WTC11 (cell line): ENCODE measurements around the gene CORO7. TPM values are rescaled to one million over a fixed set of nuclear protein-coding genes. Genes with fewer than 3 reads are reported as not detected.

Experiments
- ATAC-seq: fragments of 200-7000 bp; cut with Tn5 transposase; 2 replicates; pipeline ENCODE4 v1.10.0; 2021; ENCODE audit warnings: mild to moderate bottlenecking, moderate library complexity
- CTCF ChIA-PET: fragments of 300-600 bp; sonication (Branson Sonifier 250); formaldehyde crosslinking; loops from one replicate; lab custom pipeline; 2021; ENCODE audit warnings: antibody characterized with exemption; lab: Charles Lee
- POLR2A ChIA-PET: fragments of 350-600 bp; sonication (Branson Sonifier 250); formaldehyde crosslinking; loops from one replicate; lab custom pipeline; 2021; ENCODE audit warnings: antibody characterized with exemption; lab: Charles Lee
- DNase-seq: peaks from one replicate; pipeline ENCODE4 v3.0.0; 2021; ENCODE audit warnings: low spot score
- H3K27ac Mint-ChIP-seq: 2 replicates; pipeline ENCODE4 v1.8.0; 2021; ENCODE audit warnings: mixed read lengths
- H3K27me3 Mint-ChIP-seq: 2 replicates; pipeline ENCODE4 v1.8.0; 2021; ENCODE audit warnings: low read depth, mild to moderate bottlenecking, moderate library complexity, mixed read lengths
- H3K36me3 Mint-ChIP-seq: 2 replicates; pipeline ENCODE4 v1.8.0; 2021; ENCODE audit warnings: mixed read lengths
- H3K4me1 Mint-ChIP-seq: 2 replicates; pipeline ENCODE4 v1.8.0; 2022; ENCODE audit warnings: mixed read lengths
- H3K4me3 Mint-ChIP-seq: 2 replicates; pipeline ENCODE4 v1.8.0; 2021; ENCODE audit warnings: mild to moderate bottlenecking, moderate library complexity, mixed read lengths
- H3K9me3 Mint-ChIP-seq: 2 replicates; pipeline ENCODE4 v1.8.0; 2021; ENCODE audit warnings: mixed read lengths
- CREB1 ChIP-seq: sonication (generic); formaldehyde crosslinking; IDR thresholded peaks from 2 replicates; pipeline ENCODE4 v1.8.0; 2023; ENCODE audit warnings: mild to moderate bottlenecking, missing genetic modification reagents
- EMX1 ChIP-seq: fragments of 250-450 bp; sonication (Bioruptor Pico); IDR thresholded peaks from 2 replicates; pipeline ENCODE4 v1.8.0; 2021; ENCODE audit warnings: mild to moderate bottlenecking
- ETV6 ChIP-seq: sonication (generic); formaldehyde crosslinking; IDR thresholded peaks from 2 replicates; pipeline ENCODE4 v1.8.1; 2022; ENCODE audit warnings: mild to moderate bottlenecking, missing genetic modification reagents
- FOXP1 ChIP-seq: sonication (generic); formaldehyde crosslinking; IDR thresholded peaks from 2 replicates; pipeline ENCODE4 v1.8.0; 2022; ENCODE audit warnings: missing genetic modification reagents, mild to moderate bottlenecking, moderate library complexity, borderline replicate concordance
- GABPB1 ChIP-seq: sonication (generic); formaldehyde crosslinking; IDR thresholded peaks from 2 replicates; pipeline ENCODE4 v1.8.1; 2023; ENCODE audit warnings: mild to moderate bottlenecking, missing genetic modification reagents
- KAT7 ChIP-seq: sonication (generic); formaldehyde crosslinking; IDR thresholded peaks from 2 replicates; pipeline ENCODE4 v1.8.1; 2023; ENCODE audit warnings: missing genetic modification reagents, mild to moderate bottlenecking, borderline replicate concordance
- NFYB ChIP-seq: sonication (generic); formaldehyde crosslinking; conservative IDR thresholded peaks from 2 replicates; pipeline ENCODE4 v1.8.0; 2022; ENCODE audit warnings: low read depth, missing genetic modification reagents
- SMAD3 ChIP-seq: sonication (generic); formaldehyde crosslinking; IDR thresholded peaks from 2 replicates; pipeline ENCODE4 v1.8.0; 2022; ENCODE audit warnings: missing genetic modification reagents, mild to moderate bottlenecking, borderline replicate concordance
- TEAD4 ChIP-seq: sonication (generic); formaldehyde crosslinking; IDR thresholded peaks from 2 replicates; pipeline ENCODE4 v1.8.0; 2022; ENCODE audit warnings: mild to moderate bottlenecking, missing genetic modification reagents
- TP53 ChIP-seq: sonication (generic); formaldehyde crosslinking; IDR thresholded peaks from 2 replicates; pipeline ENCODE4 v1.8.1; 2023; ENCODE audit warnings: mild to moderate bottlenecking, missing genetic modification reagents
- ZNF263 ChIP-seq: sonication (generic); formaldehyde crosslinking; IDR thresholded peaks from 2 replicates; pipeline ENCODE4 v1.8.1; 2022; ENCODE audit warnings: low read depth, mild to moderate bottlenecking, moderate library complexity, missing genetic modification reagents
- ZNF317 ChIP-seq: sonication (generic); formaldehyde crosslinking; IDR thresholded peaks from 2 replicates; pipeline ENCODE4 v1.8.1; 2023; ENCODE audit warnings: low read depth, mild to moderate bottlenecking, moderate library complexity, missing genetic modification reagents, borderline replicate concordance
- ZNF396 ChIP-seq: fragments of 250-450 bp; sonication (Bioruptor Pico); IDR thresholded peaks from 2 replicates; pipeline ENCODE4 v1.8.0; 2021; ENCODE audit warnings: mild to moderate bottlenecking, moderate library complexity, borderline replicate concordance
- ZNF671 ChIP-seq: fragments of 250-450 bp; sonication (Bioruptor Pico); IDR thresholded peaks from 2 replicates; pipeline ENCODE4 v1.8.0; 2021; ENCODE audit warnings: mild to moderate bottlenecking
- total RNA-seq: library from RNA; stranded (reverse); gene quantifications from 3 replicates; pipeline ENCODE4 v1.2.3, GENCODE V29; 2021
- TF ChIP-seq, protein P1 (sequence below): sonication (generic); formaldehyde crosslinking; IDR thresholded peaks from 2 replicates; pipeline ENCODE4 v1.8.1; 2023; ENCODE audit warnings: mild to moderate bottlenecking, missing genetic modification reagents, moderate library complexity
- TF ChIP-seq, protein P2 (sequence below): sonication (generic); formaldehyde crosslinking; IDR thresholded peaks from 2 replicates; pipeline ENCODE4 v1.8.0; 2022; ENCODE audit warnings: mild to moderate bottlenecking, missing genetic modification reagents
- TF ChIP-seq, protein P3 (sequence below): sonication (generic); formaldehyde crosslinking; IDR thresholded peaks from 2 replicates; pipeline ENCODE4 v1.8.1; 2023; ENCODE audit warnings: mild to moderate bottlenecking, missing genetic modification reagents
- TF ChIP-seq, protein P4 (sequence below): fragments of 250-450 bp; sonication (Bioruptor Pico); IDR thresholded peaks from 2 replicates; pipeline ENCODE4 v2.1.2; 2022; ENCODE audit warnings: mild to moderate bottlenecking, moderate library complexity
- TF ChIP-seq, protein P5 (sequence below): sonication (generic); formaldehyde crosslinking; IDR thresholded peaks from 2 replicates; pipeline ENCODE4 v1.8.1; 2022; ENCODE audit warnings: missing genetic modification reagents, borderline replicate concordance
- TF ChIP-seq, protein P6 (sequence below): sonication (generic); formaldehyde crosslinking; IDR thresholded peaks from 2 replicates; pipeline ENCODE4 v1.8.0; 2022; ENCODE audit warnings: mild to moderate bottlenecking, missing genetic modification reagents
- TF ChIP-seq, protein P7 (sequence below): fragments of 250-450 bp; sonication (Bioruptor Pico); IDR thresholded peaks from 2 replicates; pipeline ENCODE4 v1.9.0; 2021; ENCODE audit warnings: mild to moderate bottlenecking

CORO7 gene
- total RNA-seq, 1 experiment from 2014 or later: 45.5 TPM

DNA sequence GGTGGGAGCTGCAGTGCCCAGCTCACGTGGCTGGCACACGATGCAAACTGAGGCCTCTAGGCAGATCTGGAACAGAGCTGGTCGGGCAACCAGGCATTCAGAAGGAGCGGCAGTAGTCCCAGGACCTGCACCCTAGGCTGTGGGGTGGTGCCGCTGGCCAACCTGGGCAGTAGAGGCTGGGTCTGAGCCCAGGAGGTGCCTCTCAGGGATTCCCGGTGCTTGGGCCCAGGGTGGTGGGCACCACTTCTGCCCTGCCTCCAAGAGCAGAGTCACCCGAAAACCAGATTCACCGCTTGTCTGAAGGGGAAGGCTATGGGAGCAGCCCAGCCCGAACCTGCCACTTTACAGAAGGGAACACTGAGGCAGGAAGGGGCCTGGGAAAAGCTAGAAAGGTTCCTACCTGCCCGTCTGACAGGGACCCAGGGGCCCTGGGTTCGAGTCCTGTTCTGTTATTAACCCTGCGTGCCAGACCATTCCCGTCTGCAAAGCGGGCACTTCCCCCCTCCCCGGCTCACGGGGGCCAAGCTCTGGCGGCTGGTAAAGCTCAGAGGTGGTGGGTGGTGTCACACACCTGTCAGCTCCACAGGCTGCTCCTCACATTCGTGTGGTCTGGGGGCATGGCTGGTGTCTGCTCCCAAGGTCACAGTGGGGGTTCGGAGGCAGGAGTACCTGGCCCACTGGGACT, 83.6 kb downstream of the CORO7 start:
- H3K36me3 Mint-ChIP-seq: peaks cover 5% of the 10 kb centered on the region
- ChIA-PET POLR2A (interaction anchor here (0.8 kb wide), 1 partner anchor 23 kb away, joined by 5 read pairs; no protein-coding TSS in a partner anchor), CTCF (interaction anchor here (0.6 to 9.3 kb wide), 8 partner anchors 7 to 79 kb away, joined by 4 to 185 read pairs (median 14); partner anchors contain the start of genes GLIS2 and TFAP4)
- TF ChIP-seq SMAD3 (CRISPR knock-in tag) (no peak), NFYB (no peak), CREB1 (CRISPR knock-in tag) (no peak), FOXP1 (CRISPR knock-in tag) (no peak), TEAD4 (CRISPR knock-in tag) (no peak), ZNF671 (no peak), GABPB1 (CRISPR knock-in tag) (no peak), TP53 (CRISPR knock-in tag) (no peak), EMX1 (CRISPR knock-in tag) (no peak), ZNF317 (CRISPR knock-in tag) (no peak)
- TF ChIP-seq, protein P1, sequence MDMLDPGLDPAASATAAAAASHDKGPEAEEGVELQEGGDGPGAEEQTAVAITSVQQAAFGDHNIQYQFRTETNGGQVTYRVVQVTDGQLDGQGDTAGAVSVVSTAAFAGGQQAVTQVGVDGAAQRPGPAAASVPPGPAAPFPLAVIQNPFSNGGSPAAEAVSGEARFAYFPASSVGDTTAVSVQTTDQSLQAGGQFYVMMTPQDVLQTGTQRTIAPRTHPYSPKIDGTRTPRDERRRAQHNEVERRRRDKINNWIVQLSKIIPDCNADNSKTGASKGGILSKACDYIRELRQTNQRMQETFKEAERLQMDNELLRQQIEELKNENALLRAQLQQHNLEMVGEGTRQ: no peak
- TF ChIP-seq, protein P2, sequence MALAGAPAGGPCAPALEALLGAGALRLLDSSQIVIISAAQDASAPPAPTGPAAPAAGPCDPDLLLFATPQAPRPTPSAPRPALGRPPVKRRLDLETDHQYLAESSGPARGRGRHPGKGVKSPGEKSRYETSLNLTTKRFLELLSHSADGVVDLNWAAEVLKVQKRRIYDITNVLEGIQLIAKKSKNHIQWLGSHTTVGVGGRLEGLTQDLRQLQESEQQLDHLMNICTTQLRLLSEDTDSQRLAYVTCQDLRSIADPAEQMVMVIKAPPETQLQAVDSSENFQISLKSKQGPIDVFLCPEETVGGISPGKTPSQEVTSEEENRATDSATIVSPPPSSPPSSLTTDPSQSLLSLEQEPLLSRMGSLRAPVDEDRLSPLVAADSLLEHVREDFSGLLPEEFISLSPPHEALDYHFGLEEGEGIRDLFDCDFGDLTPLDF (CRISPR knock-in tag): no peak
- TF ChIP-seq, protein P3, sequence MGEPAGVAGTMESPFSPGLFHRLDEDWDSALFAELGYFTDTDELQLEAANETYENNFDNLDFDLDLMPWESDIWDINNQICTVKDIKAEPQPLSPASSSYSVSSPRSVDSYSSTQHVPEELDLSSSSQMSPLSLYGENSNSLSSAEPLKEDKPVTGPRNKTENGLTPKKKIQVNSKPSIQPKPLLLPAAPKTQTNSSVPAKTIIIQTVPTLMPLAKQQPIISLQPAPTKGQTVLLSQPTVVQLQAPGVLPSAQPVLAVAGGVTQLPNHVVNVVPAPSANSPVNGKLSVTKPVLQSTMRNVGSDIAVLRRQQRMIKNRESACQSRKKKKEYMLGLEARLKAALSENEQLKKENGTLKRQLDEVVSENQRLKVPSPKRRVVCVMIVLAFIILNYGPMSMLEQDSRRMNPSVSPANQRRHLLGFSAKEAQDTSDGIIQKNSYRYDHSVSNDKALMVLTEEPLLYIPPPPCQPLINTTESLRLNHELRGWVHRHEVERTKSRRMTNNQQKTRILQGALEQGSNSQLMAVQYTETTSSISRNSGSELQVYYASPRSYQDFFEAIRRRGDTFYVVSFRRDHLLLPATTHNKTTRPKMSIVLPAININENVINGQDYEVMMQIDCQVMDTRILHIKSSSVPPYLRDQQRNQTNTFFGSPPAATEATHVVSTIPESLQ: no peak
- TF ChIP-seq, protein P4, sequence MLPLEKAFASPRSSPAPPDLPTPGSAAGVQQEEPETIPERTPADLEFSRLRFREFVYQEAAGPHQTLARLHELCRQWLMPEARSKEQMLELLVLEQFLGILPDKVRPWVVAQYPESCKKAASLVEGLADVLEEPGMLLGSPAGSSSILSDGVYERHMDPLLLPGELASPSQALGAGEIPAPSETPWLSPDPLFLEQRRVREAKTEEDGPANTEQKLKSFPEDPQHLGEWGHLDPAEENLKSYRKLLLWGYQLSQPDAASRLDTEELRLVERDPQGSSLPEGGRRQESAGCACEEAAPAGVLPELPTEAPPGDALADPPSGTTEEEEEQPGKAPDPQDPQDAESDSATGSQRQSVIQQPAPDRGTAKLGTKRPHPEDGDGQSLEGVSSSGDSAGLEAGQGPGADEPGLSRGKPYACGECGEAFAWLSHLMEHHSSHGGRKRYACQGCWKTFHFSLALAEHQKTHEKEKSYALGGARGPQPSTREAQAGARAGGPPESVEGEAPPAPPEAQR: no peak
- TF ChIP-seq, protein P5, sequence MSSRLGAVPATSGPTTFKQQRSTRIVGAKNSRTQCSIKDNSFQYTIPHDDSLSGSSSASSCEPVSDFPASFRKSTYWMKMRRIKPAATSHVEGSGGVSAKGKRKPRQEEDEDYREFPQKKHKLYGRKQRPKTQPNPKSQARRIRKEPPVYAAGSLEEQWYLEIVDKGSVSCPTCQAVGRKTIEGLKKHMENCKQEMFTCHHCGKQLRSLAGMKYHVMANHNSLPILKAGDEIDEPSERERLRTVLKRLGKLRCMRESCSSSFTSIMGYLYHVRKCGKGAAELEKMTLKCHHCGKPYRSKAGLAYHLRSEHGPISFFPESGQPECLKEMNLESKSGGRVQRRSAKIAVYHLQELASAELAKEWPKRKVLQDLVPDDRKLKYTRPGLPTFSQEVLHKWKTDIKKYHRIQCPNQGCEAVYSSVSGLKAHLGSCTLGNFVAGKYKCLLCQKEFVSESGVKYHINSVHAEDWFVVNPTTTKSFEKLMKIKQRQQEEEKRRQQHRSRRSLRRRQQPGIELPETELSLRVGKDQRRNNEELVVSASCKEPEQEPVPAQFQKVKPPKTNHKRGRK (CRISPR knock-in tag): no peak
- H3K27ac Mint-ChIP-seq: no peak overlapping the region
- ATAC-seq (no peak), DNase-seq (no peak)
- H3K4me1 Mint-ChIP-seq: peaks cover 13% of the 10 kb centered on the region
- H3K27me3 Mint-ChIP-seq: no peaks in the 10 kb centered on the region
- no peak overlapping the region for H3K4me3 Mint-ChIP-seq
- H3K9me3 Mint-ChIP-seq: no peaks in the 10 kb centered on the region

DNA sequence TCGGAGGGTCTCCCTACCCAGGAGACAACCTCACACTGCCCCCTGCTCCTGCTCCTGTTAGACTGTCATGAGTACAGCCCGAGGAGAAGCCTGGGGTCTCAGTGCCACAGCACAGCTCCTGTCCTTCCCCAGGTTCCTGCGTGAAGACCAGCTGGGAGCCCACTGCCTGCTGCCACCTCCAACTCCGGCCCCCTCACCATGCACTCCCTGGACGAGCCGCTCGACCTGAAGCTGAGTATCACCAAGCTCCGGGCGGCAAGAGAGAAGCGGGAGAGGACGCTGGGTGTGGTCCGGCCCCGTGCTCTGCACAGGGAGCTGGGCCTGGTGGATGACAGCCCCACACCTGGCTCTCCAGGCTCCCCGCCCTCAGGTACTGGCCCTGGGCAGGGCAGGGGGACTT, 84.3 kb downstream of the CORO7 start:
- H3K9me3 Mint-ChIP-seq: no peaks in the 10 kb centered on the region
- H3K27me3 Mint-ChIP-seq: no peaks in the 10 kb centered on the region
- peaks cover 5% of the 10 kb centered on the region for H3K36me3 Mint-ChIP-seq
- peaks cover 13% of the 10 kb centered on the region for H3K4me1 Mint-ChIP-seq
- no peak overlapping the region for H3K27ac Mint-ChIP-seq
- ChIA-PET CTCF (interaction anchor here (0.6 to 9.3 kb wide), 12 partner anchors 7 to 78 kb away, joined by 3 to 185 read pairs (median 14); partner anchors contain the start of genes GLIS2 and TFAP4), POLR2A (interaction anchor here (0.8 to 0.9 kb wide), 2 partner anchors 14 to 22 kb away, joined by 3 to 5 read pairs; no protein-coding TSS in a partner anchor)
- DNase-seq: no peak
- no peak for ATAC-seq
- no peak overlapping the region for H3K4me3 Mint-ChIP-seq
- TF ChIP-seq ETV6 (CRISPR knock-in tag): no peak
- TF ChIP-seq ZNF396: no peak
- TF ChIP-seq, protein P6, sequence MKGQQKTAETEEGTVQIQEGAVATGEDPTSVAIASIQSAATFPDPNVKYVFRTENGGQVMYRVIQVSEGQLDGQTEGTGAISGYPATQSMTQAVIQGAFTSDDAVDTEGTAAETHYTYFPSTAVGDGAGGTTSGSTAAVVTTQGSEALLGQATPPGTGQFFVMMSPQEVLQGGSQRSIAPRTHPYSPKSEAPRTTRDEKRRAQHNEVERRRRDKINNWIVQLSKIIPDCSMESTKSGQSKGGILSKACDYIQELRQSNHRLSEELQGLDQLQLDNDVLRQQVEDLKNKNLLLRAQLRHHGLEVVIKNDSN: no peak
- TF ChIP-seq KAT7 (CRISPR knock-in tag): no peak
- no peak for TF ChIP-seq ZNF263 (CRISPR knock-in tag)
- TF ChIP-seq, protein P7, sequence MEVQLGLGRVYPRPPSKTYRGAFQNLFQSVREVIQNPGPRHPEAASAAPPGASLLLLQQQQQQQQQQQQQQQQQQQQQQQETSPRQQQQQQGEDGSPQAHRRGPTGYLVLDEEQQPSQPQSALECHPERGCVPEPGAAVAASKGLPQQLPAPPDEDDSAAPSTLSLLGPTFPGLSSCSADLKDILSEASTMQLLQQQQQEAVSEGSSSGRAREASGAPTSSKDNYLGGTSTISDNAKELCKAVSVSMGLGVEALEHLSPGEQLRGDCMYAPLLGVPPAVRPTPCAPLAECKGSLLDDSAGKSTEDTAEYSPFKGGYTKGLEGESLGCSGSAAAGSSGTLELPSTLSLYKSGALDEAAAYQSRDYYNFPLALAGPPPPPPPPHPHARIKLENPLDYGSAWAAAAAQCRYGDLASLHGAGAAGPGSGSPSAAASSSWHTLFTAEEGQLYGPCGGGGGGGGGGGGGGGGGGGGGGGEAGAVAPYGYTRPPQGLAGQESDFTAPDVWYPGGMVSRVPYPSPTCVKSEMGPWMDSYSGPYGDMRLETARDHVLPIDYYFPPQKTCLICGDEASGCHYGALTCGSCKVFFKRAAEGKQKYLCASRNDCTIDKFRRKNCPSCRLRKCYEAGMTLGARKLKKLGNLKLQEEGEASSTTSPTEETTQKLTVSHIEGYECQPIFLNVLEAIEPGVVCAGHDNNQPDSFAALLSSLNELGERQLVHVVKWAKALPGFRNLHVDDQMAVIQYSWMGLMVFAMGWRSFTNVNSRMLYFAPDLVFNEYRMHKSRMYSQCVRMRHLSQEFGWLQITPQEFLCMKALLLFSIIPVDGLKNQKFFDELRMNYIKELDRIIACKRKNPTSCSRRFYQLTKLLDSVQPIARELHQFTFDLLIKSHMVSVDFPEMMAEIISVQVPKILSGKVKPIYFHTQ (CRISPR knock-in tag): no peak
